GM12874 (cell line): ENCODE data around the gene EIF6.

ENCODE experiments used
- CTCF ChIP-seq: IDR thresholded peaks from 2 replicates; pipeline ENCODE4 v1.5.1; 2011; ENCODE audit warnings: low read depth, mild to moderate bottlenecking, control low read depth, low read length, moderate library complexity; ENCODE audit not compliant: insufficient read depth

The EIF6 gene

DNA sequence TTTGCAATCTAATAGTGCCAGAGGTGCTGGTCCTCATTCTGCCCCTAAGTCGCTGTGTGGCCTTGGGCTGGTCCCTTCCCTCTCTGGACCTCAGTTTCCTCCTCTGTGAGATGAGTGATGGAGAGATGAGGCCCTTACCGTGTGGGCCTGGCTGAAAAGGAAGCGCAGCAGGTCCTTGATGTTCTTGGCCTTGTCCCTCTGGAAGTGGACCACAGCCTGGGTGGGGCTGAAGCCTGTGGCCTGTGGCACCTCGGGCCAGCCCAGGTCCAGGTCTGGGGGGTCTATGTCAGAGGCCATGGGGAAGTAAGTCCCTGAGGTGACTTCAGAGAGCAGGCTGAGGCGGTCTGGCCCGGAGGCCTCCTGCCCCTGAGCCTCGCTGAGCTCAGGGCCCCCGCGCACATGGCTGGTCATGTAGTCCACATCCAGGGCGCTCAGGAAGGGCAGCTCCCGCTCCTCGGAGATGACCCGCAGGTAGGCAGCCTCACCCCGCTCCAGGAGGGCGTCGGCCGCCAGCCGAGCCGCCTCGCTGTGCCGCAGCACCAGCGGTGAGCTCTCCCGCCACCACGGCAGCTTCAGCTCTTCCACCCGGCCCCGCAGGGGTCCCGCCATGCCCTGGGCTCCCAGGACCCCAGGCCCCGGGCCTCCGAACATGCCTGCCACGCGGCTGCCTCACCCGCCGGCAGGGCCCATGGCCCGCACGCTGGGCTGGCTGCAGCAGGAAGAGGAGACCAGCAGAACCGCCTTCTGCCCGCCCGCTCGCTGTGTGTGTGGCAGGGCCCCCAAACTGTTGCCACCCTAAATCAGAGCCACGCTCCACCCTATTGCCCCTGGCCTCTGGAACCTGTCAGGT lies 7.3 kb upstream of the EIF6 start, which contains the start of gene FAM83C:
Gene FAM83C (minus strand): TSS at position 772 of the 850 bp plus-strand sequence. CDS start 121 bp downstream, at position 651.
- no peak for TF ChIP-seq CTCF

DNA sequence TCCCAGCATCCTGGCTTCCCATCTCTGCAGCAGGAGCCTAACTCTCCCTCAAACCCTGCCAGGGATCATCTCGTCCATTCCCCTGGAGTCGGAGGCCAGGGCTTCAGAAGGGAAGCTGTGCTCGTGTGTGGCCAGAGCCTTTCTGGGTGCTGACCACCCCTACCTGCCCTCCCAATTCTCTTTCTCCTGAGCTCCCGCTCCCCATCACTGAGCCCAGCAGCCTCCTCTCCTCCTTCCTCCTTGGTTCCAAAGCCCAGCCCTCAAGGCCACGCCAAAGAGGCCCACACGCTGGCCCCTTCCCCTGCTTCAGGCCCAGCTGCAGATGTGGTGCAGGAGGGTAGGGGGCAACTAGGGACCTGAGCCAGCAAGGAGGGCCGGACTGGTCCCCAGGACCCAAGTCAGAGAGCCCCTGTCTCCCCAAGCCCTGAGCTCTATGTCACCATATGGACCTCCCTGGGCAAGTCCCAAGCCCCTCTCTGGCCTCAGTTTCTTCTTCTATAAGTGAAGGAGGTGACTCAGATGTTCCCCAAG lies 6.4 kb upstream of the EIF6 start:
- no peak for TF ChIP-seq CTCF

GRCh38 chr20:35290186-35290886 lies 5.8 kb upstream of the EIF6 start:
- no peak for TF ChIP-seq CTCF

- TF ChIP-seq CTCF: no peak
Measured at GRCh38 chr20:35288325-35289060, 3.9 kb upstream of the EIF6 start.

DNA sequence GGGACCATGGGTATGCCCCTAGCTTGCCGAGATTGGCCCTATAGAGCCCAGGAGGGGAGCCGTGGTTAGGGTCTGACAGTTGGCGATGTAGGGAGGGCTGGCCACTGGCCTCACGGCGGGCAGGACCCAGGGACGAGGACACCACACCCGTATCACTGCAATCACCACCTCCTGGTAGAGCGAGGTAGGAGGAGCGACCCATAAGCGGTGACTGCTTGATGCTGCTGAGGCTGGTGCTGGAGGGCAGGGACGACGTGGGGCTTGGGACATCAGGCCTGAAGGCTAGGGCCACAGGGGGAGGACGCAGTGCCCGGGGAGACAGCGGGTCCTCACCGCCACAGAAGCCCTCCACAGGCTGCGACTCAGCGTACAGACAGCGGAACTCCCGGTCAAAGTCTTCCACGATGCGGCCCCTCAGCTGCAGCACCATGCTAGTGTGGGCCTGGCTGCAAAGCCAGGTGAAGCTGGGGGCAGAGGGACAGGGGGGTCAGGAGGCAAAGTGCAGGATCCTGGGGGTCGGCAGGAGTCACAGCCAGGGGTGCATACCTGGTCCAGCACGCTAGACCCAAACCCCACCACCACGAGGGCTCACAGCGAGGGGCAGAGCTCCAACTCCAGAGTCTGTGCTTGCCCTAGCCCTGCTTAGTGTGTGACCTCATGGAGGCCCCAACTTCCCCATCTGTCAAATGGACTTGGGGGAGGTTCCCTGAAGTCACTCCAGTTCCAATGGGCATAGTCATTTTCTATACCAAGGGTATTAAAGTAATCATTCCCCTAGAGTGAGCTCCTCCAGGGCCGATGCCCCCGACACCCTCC lies 3.1 kb upstream of the EIF6 start:
- no peak for TF ChIP-seq CTCF

GRCh38 chr20:35286899-35287508 lies 2.4 kb upstream of the EIF6 start:
- TF ChIP-seq CTCF: no peak
